DOHH2 (cell line): ENCODE measurements around the gene DERL3.

Experiments
- EZH2phosphoT487 ChIP-seq: fragments of 200-600 bp; sonication (generic); IDR thresholded peaks from 2 replicates; pipeline ENCODE4 v1.6.1; 2017; ENCODE audit warnings: borderline replicate concordance, mild to moderate bottlenecking, antibody characterized with exemption, low read length, moderate library complexity, mixed read lengths
- TF ChIP-seq, protein P1 (sequence below): fragments of 200-600 bp; sonication (generic); IDR thresholded peaks from one replicate; pipeline ENCODE4 v1.5.1; 2014; ENCODE audit warnings: antibody characterized with exemption, mild to moderate bottlenecking, low read depth, low read length; ENCODE audit not compliant: poor library complexity, severe bottlenecking

DNA sequence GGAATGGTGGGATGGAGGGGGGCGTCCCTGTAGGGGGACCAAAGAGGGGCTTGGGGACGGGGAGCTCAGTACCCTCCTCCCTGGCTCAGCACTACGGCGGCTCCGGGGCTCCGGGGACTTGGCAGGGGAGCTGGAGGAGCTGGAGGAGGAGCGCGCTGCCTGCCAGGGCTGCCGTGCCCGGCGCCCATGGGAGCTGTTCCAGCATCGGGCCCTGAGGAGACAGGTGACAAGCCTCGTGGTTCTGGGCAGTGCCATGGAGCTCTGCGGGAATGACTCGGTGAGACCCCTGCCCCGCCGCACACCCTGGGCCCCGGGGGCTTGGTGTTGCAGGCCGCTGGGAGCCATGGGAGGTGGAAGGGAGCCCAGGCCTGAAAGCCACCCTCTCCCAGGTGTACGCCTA, 43.6 kb upstream of the DERL3 start:
- TF ChIP-seq, protein P1, sequence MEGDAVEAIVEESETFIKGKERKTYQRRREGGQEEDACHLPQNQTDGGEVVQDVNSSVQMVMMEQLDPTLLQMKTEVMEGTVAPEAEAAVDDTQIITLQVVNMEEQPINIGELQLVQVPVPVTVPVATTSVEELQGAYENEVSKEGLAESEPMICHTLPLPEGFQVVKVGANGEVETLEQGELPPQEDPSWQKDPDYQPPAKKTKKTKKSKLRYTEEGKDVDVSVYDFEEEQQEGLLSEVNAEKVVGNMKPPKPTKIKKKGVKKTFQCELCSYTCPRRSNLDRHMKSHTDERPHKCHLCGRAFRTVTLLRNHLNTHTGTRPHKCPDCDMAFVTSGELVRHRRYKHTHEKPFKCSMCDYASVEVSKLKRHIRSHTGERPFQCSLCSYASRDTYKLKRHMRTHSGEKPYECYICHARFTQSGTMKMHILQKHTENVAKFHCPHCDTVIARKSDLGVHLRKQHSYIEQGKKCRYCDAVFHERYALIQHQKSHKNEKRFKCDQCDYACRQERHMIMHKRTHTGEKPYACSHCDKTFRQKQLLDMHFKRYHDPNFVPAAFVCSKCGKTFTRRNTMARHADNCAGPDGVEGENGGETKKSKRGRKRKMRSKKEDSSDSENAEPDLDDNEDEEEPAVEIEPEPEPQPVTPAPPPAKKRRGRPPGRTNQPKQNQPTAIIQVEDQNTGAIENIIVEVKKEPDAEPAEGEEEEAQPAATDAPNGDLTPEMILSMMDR, result no peak
- no peak for TF ChIP-seq EZH2phosphoT487
